Lower lobe of right lung (tissue), 2 donors: ENCODE data around the gene RICTOR. TPM values are rescaled to one million over a fixed set of nuclear protein-coding genes. Genes with fewer than 3 reads are reported as not detected.

Experiments
- ATAC-seq, 2 donors: fragments of 200-7000 bp; cut with Tn5 transposase; one replicate each; pipeline ENCODE4 v1.9.1; 2020 to 2022; ENCODE audit warnings: mild to moderate bottlenecking in 2 of 2, moderate library complexity in 2 of 2
- DNase-seq: peaks from one replicate; pipeline ENCODE4 v3.0.0-alpha.2; 2020
- H3K27ac ChIP-seq: fragments of 200-600 bp; one replicate; pipeline ENCODE4 v1.8.0; 2022
- H3K27me3 ChIP-seq: fragments of 200-600 bp; one replicate; pipeline ENCODE4 v1.8.0; 2022; ENCODE audit warnings: low read depth
- H3K36me3 ChIP-seq: fragments of 200-600 bp; one replicate; pipeline ENCODE4 v1.8.0; 2022; ENCODE audit warnings: mild to moderate bottlenecking
- H3K4me1 ChIP-seq: fragments of 200-600 bp; one replicate; pipeline ENCODE4 v1.8.0; 2022
- H3K4me3 ChIP-seq: fragments of 200-600 bp; one replicate; pipeline ENCODE4 v1.8.0; 2022; ENCODE audit warnings: mild to moderate bottlenecking
- H3K9me3 ChIP-seq: fragments of 200-600 bp; one replicate; pipeline ENCODE4 v1.8.0; 2022
- intact Hi-C: fragments of 100-400 bp; cut with DNase I; formaldehyde crosslinking; loops from one replicate; pipeline ENCODE4 v1.11.0; 2022
- total RNA-seq: library from RNA; stranded (reverse); fragmentation: NEBNext Ultra II Directional; extraction: Animal tissue kit (Norgen Biotek cat#: 25700); gene quantifications from one replicate; pipeline ENCODE4 v1.2.1, GENCODE V29; 2021
- TF ChIP-seq, protein P1 (sequence below): fragments of 200-600 bp; IDR thresholded peaks from one replicate; pipeline ENCODE4 v1.8.0; 2022; ENCODE audit warnings: antibody characterized with exemption, mild to moderate bottlenecking
- donor health status: DM: no; HTN: yes; CAD: no; lungs with severe emphysema.

Gene RICTOR
- total RNA-seq, 1 donor from 2014 or later: 52.1 TPM

DNA sequence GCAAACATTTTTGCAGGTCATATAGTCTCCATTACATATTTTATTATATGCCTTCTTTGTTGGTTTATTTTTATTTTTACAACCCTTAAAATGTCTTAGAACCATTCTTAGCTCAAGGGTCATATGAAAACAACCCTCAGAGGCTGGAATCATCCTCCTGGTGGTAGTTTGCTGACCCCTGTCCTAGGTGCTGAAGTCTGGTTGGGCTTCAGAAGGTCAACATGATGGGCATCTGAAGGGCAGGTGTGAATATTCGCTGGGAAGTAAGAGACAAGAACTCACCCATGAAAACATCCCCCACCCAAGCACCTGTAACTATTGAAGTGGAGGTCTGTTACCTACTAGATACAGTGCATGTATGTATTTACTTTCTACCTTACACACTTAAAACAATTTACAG is 153.0 kb downstream of the RICTOR start:
- ATAC-seq (no peak), DNase-seq (no peak)
- Histone ChIP-seq H3K9me3 (no peaks in the 10 kb centered on the region), H3K4me3 (no peak overlapping the region), H3K36me3 (peaks cover 89% of the 10 kb centered on the region), H3K4me1 (peaks cover 6% of the 10 kb centered on the region), H3K27ac (no peak overlapping the region), H3K27me3 (no peaks in the 10 kb centered on the region)
- TF ChIP-seq, protein P1, sequence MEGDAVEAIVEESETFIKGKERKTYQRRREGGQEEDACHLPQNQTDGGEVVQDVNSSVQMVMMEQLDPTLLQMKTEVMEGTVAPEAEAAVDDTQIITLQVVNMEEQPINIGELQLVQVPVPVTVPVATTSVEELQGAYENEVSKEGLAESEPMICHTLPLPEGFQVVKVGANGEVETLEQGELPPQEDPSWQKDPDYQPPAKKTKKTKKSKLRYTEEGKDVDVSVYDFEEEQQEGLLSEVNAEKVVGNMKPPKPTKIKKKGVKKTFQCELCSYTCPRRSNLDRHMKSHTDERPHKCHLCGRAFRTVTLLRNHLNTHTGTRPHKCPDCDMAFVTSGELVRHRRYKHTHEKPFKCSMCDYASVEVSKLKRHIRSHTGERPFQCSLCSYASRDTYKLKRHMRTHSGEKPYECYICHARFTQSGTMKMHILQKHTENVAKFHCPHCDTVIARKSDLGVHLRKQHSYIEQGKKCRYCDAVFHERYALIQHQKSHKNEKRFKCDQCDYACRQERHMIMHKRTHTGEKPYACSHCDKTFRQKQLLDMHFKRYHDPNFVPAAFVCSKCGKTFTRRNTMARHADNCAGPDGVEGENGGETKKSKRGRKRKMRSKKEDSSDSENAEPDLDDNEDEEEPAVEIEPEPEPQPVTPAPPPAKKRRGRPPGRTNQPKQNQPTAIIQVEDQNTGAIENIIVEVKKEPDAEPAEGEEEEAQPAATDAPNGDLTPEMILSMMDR: no peak
- intact Hi-C loops: no loop called here

DNA sequence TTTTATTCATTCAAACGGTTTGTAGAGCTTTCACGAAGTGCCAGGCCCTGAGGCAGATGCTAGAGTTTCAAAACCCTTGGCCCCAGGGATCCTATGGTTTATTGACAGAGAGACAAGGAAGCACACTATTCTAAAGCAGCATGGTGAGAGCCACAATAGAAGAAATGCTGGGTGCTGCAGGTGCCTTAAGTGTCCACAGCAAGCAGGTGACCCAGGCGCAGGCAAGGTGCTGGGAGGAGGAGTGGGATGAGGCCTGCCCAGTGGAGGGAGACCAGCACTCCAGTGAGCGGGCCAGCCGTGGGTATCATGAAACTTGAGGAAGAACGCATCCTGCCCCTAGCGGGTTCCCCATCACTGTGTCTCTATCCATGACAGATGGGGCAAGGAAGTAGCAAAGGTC is 157.4 kb downstream of the RICTOR start:
- no peaks in the 10 kb centered on the region for H3K27me3 ChIP-seq
- H3K4me1 ChIP-seq: no peaks in the 10 kb centered on the region
- no peaks in the 10 kb centered on the region for H3K9me3 ChIP-seq
- ATAC-seq (no peak), DNase-seq (no peak)
- intact Hi-C loops: no loop called here
- no peak overlapping the region for H3K4me3 ChIP-seq
- H3K36me3 ChIP-seq: peaks cover 49% of the 10 kb centered on the region
- TF ChIP-seq, protein P1: no peak
- H3K27ac ChIP-seq: no peak overlapping the region

DNA sequence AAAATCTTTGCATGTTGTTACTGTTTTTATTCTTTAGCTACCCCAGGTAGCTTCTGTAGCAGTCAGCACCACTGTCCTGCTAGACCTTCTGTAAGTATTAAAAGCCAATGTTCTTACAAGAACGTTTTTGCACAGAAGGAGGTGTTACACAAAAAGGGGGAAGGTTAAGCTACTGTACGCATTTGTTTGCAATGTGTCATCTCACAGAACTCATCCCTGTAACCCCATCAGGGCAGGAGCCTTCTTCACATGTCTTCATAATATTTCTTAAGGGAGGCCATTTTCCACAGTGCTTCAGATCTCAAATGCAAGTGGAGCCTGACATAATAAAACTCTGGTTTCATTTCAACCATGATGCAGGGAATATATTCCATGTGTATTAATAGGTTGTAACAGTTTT is 160.5 kb downstream of the RICTOR start:
- intact Hi-C loops: no loop called here
- no peak for ATAC-seq
- TF ChIP-seq, protein P1: no peak

DNA sequence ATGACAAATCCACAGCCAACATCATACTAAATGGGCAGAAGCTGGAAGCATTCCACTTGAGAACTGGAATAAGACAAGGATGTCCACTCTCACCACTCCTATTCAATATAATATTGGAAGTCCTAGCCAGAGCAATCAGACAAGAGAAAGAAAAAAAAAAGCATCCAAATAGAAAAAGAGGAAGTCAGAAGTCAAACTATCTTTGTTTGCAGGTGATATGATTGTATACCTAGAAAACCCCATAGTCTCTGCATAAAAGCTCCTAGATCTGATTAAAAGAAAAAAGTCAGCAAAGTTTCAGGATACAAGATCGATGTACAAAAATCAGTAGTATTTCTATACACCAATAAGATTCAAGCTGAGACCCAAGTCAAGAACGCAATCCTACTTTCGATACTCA is 162.3 kb downstream of the RICTOR start:
- intact Hi-C loops: no loop called here
- H3K27ac ChIP-seq: no peak overlapping the region
- H3K9me3 ChIP-seq: no peaks in the 10 kb centered on the region
- TF ChIP-seq, protein P1: no peak
- DNase-seq: no peak
- no peak overlapping the region for H3K4me3 ChIP-seq
- H3K36me3 ChIP-seq: peaks cover 19% of the 10 kb centered on the region
- no peaks in the 10 kb centered on the region for H3K27me3 ChIP-seq
- no peaks in the 10 kb centered on the region for H3K4me1 ChIP-seq
- ATAC-seq: no peak

More for the DNA sequence above, 160.5 kb downstream of the RICTOR start:
- Histone ChIP-seq H3K9me3 (no peaks in the 10 kb centered on the region), H3K4me1 (no peaks in the 10 kb centered on the region), H3K27ac (no peak overlapping the region), H3K27me3 (no peaks in the 10 kb centered on the region), H3K36me3 (peaks cover 22% of the 10 kb centered on the region), H3K4me3 (no peak overlapping the region)
- DNase-seq: no peak

DNA sequence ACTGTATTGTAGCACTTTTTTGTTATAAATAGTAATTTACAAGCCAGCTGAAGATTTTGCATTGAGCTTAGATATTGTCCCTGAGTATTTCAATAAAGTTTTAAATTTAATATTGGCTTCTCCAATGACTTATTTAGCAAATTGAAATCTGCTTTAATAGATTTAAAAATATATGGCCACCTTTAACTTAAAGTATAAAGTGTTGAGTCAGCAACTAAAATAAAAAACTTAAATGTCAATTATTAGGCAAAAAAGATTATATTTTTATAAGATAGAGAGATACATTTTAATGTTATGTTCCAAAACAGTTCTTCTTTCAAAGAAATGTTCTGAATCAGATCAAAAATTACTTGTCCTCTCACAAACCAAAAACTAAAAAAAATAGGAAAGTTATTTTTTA is 167.7 kb downstream of the RICTOR start:
- Histone ChIP-seq H3K9me3 (no peaks in the 10 kb centered on the region), H3K4me3 (no peak overlapping the region), H3K27me3 (no peaks in the 10 kb centered on the region), H3K4me1 (no peaks in the 10 kb centered on the region), H3K27ac (no peak overlapping the region), H3K36me3 (peaks cover 55% of the 10 kb centered on the region)
- ATAC-seq: no peak
- intact Hi-C loops: no loop called here
- TF ChIP-seq, protein P1: no peak
- DNase-seq: no peak

DNA sequence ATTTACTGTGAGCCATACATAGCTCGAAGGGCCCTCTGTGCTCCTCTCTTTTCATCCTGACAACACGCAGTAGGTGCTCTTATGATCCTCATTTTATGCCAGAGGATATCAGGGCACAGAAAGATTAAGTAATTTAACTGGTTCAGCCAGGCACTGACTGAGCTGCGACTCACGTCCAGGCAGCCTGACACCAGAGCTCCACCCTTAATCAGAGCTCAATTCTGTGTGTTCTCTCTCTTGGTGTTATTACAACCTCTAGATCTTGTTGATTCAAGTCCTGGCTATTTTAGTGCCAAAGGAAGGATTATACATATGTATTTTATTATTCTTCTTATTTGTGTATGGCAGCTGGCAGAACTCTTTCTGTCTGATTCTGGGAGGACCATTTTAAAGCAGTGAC is 168.7 kb downstream of the RICTOR start:
- no peaks in the 10 kb centered on the region for H3K27me3 ChIP-seq
- H3K4me3 ChIP-seq: no peak overlapping the region
- TF ChIP-seq, protein P1: no peak
- no peaks in the 10 kb centered on the region for H3K9me3 ChIP-seq
- no peak overlapping the region for H3K27ac ChIP-seq
- DNase-seq: no peak
- ATAC-seq: no peak
- intact Hi-C loops: no loop called here
- peaks cover 55% of the 10 kb centered on the region for H3K36me3 ChIP-seq
- H3K4me1 ChIP-seq: no peaks in the 10 kb centered on the region
